NT2/D1 (cell line): ENCODE measurements around the gene FMN1.

Source experiments
- YY1 ChIP-seq: IDR thresholded peaks from 2 replicates; pipeline ENCODE4 v1.6.1; 2011; ENCODE audit not compliant: insufficient read length, insufficient read depth
- ZNF274 ChIP-seq: IDR thresholded peaks from 2 replicates; pipeline ENCODE4 v1.6.1; 2011; ENCODE audit warnings: mild to moderate bottlenecking, low read depth, low read length

GRCh38 chr15:33009026-33009425 is 185.5 kb downstream of the FMN1 start:
- TF ChIP-seq YY1 (no peak), ZNF274 (no peak)
